Smooth muscle cell (in vitro differentiated cells): ENCODE results near the gene KIF3A. TPM values are rescaled to one million over a fixed set of nuclear protein-coding genes. Genes with fewer than 3 reads are reported as not detected.

Experiments used
- DNase-seq: peaks from one replicate; lab custom pipeline; 2025; ENCODE audit not compliant: unreplicated experiment; lab: John Stamatoyannopoulos, UW
- H2AFZ ChIP-seq: fragments of 200-600 bp; sonication (generic); 2 replicates; pipeline ENCODE4 v1.6.0; 2016; ENCODE audit warnings: antibody characterized with exemption, low read depth, mild to moderate bottlenecking
- H3F3A ChIP-seq: fragments of 200-600 bp; sonication (generic); 2 replicates; pipeline ENCODE4 v1.6.0; 2017; ENCODE audit warnings: antibody characterized with exemption, low read depth
- H3K27ac ChIP-seq: fragments of 200-600 bp; sonication (generic); 2 replicates; pipeline ENCODE4 v1.5.1; 2016; ENCODE audit warnings: low read depth, mild to moderate bottlenecking
- H3K27me3 ChIP-seq: fragments of 200-600 bp; sonication (generic); 2 replicates; pipeline ENCODE4 v1.6.1; 2016; ENCODE audit warnings: low read depth, mild to moderate bottlenecking
- H3K36me3 ChIP-seq: fragments of 200-600 bp; sonication (generic); 2 replicates; pipeline ENCODE4 v1.5.1; 2016; ENCODE audit warnings: low read depth
- H3K4me1 ChIP-seq: fragments of 200-600 bp; sonication (generic); 2 replicates; pipeline ENCODE4 v1.5.1; 2016; ENCODE audit warnings: low read depth
- H3K4me2 ChIP-seq: fragments of 200-600 bp; sonication (generic); 2 replicates; pipeline ENCODE4 v1.6.0; 2016; ENCODE audit warnings: mild to moderate bottlenecking
- H3K4me3 ChIP-seq: fragments of 200-600 bp; sonication (generic); 2 replicates; pipeline ENCODE4 v1.5.1; 2016; ENCODE audit warnings: mild to moderate bottlenecking
- H3K79me2 ChIP-seq: fragments of 200-600 bp; sonication (generic); 2 replicates; pipeline ENCODE4 v1.6.0; 2016; ENCODE audit warnings: low read depth, mild to moderate bottlenecking
- H3K9ac ChIP-seq: fragments of 200-600 bp; sonication (generic); 2 replicates; pipeline ENCODE4 v1.6.0; 2016; ENCODE audit warnings: low read depth
- H3K9me3 ChIP-seq: fragments of 200-600 bp; sonication (generic); replicated peaks from 2 replicates; pipeline ENCODE4 v1.5.1; 2016; ENCODE audit warnings: low read depth
- H4K20me1 ChIP-seq: fragments of 200-600 bp; sonication (generic); 2 replicates; pipeline ENCODE4 v1.6.0; 2016; ENCODE audit warnings: low read depth
- WGBS: methylation state at CpG from one replicate; pipeline ENCODE4 v1.1.7; 2016; ENCODE audit warnings: low lambda C conversion rate; 5-methylcytosine and 5-hydroxymethylcytosine counted together
- polyA plus RNA-seq: library from polyadenylated mRNA; unstranded; fragments of >200 nt; fragmentation: Nextera tagmentation; extraction: Ambion mirVana; gene quantifications from 2 replicates; pipeline ENCODE4 v1.2.1, GENCODE V29; 2016
- total RNA-seq: library from RNA; depleted of rRNA; stranded (reverse); fragments of >200 nt; gene quantifications from 2 replicates; pipeline ENCODE4 v1.2.3, GENCODE V29; 2014
- TF ChIP-seq, protein P1 (sequence below): fragments of 200-600 bp; sonication (generic); IDR thresholded peaks from 2 replicates; pipeline ENCODE4 v1.5.1; 2017; ENCODE audit warnings: borderline replicate concordance, mild to moderate bottlenecking, antibody characterized with exemption; ENCODE audit not compliant: insufficient read depth, poor library complexity, severe bottlenecking

Gene KIF3A
- total and polyA plus RNA-seq, 2 experiments from 2014 or later, result 12.6 to 21.4 TPM

DNA sequence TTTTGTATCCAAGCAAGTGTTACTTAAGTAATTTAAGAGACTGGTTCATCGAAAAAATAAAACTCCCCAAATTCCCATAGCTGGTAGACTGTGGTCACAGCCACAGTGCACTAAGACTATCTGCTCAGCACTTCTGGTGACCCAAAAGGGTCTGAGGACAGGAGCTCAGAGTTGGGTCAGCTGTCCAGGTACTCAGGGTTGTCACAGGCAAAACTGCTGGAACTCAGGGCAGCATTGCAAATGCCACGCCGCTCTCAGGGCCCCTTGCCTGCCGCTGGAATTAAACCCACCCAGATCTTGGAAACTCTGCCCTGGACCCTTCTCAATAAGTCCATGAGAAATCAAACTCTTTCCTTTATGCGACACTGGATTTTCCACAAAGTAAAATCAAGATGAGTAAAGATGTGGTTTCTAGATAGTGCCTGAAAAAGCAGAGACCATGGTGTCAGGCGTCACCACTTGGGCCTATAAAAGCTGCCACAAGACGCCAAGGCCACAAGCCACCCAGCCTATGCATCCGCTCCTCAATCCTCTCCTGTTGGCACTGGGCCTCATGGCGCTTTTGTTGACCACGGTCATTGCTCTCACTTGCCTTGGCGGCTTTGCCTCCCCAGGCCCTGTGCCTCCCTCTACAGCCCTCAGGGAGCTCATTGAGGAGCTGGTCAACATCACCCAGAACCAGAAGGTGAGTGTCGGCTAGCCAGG, 79.5 kb downstream of the KIF3A start, which contains the start of gene IL13:
TSS of gene IL13 (plus strand) at position 498 of the 705 bp plus-strand sequence. CDS start at position 512, 14 bp downstream.
- Histone ChIP-seq H3K4me2 (no peak within 1 kb of the TSS), H3K4me1 (peaks cover 6% of the 10 kb centered on the region), H3F3A (no peaks in the 10 kb centered on the region), H4K20me1 (no peaks in the 10 kb centered on the region), H3K9ac (no peak within 1 kb of the TSS), H3K79me2 (no peaks in the 10 kb centered on the region), H3K27me3 (peaks cover 36% of the 10 kb centered on the region), H3K4me3 (no peak within 1 kb of the TSS), H3K36me3 (no peaks in the 10 kb centered on the region), H3K27ac (no peak within 1 kb of the TSS), H2AFZ (no peak within 1 kb of the TSS), H3K9me3 (no peaks in the 10 kb centered on the region)
- 93% methylated on average over 12 of the region's 12 CpGs for WGBS
- no peak for DNase-seq
- TF ChIP-seq, protein P1, sequence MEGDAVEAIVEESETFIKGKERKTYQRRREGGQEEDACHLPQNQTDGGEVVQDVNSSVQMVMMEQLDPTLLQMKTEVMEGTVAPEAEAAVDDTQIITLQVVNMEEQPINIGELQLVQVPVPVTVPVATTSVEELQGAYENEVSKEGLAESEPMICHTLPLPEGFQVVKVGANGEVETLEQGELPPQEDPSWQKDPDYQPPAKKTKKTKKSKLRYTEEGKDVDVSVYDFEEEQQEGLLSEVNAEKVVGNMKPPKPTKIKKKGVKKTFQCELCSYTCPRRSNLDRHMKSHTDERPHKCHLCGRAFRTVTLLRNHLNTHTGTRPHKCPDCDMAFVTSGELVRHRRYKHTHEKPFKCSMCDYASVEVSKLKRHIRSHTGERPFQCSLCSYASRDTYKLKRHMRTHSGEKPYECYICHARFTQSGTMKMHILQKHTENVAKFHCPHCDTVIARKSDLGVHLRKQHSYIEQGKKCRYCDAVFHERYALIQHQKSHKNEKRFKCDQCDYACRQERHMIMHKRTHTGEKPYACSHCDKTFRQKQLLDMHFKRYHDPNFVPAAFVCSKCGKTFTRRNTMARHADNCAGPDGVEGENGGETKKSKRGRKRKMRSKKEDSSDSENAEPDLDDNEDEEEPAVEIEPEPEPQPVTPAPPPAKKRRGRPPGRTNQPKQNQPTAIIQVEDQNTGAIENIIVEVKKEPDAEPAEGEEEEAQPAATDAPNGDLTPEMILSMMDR, result no peak

- TF ChIP-seq, protein P1, result no peak
- no peak overlapping the region for H3K9ac ChIP-seq
- H3K4me3 ChIP-seq, result no peak overlapping the region
Measured at GRCh38 chr5:132656774-132657355, 80.5 kb downstream of the KIF3A start.

GRCh38 chr5:132655821-132656773, 81.2 kb downstream of the KIF3A start:
- whole genome bisulfite sequencing, result 6% methylated on average over 77 of the region's 92 CpGs
- Histone ChIP-seq H3K9me3 (no peaks in the 10 kb centered on the region), H3K79me2 (no peaks in the 10 kb centered on the region), H3K9ac (no peak overlapping the region), H3K4me1 (peaks cover 6% of the 10 kb centered on the region), H3K36me3 (no peaks in the 10 kb centered on the region), H3K4me2 (peak overlapping the region; percentile 92), H3K27ac (no peak overlapping the region), H2AFZ (no peak overlapping the region), H3K27me3 (peaks cover 45% of the 10 kb centered on the region), H3F3A (no peaks in the 10 kb centered on the region), H3K4me3 (peak overlapping the region; percentile 51), H4K20me1 (no peaks in the 10 kb centered on the region)
- TF ChIP-seq, protein P1, result no peak
- no peak for DNase-seq

More at GRCh38 chr5:132656774-132657355, 80.5 kb downstream of the KIF3A start:
- no peaks in the 10 kb centered on the region for H3F3A ChIP-seq
- 87% methylated on average over 12 of the region's 12 CpGs for WGBS
- no peaks in the 10 kb centered on the region for H3K79me2 ChIP-seq
- no peaks in the 10 kb centered on the region for H3K9me3 ChIP-seq
- H4K20me1 ChIP-seq, result no peaks in the 10 kb centered on the region
- H3K27me3 ChIP-seq, result peaks cover 45% of the 10 kb centered on the region
- no peak for DNase-seq
- H3K4me1 ChIP-seq, result peaks cover 6% of the 10 kb centered on the region
- H3K27ac ChIP-seq, result no peak overlapping the region
- no peaks in the 10 kb centered on the region for H3K36me3 ChIP-seq
- peak overlapping the region; percentile 92 for H3K4me2 ChIP-seq
- H2AFZ ChIP-seq, result no peak overlapping the region
